NCI-H2171 (cell line): Measurements from ENCODE around the gene FABP7.

Experiments
- DNase-seq: peaks from one replicate; lab custom pipeline; 2025; lab: John Stamatoyannopoulos, UW

Gene FABP7

GRCh38 chr6:122758927-122759334 is 20.6 kb upstream of the FABP7 start:
- DNase-seq = no peak

- DNase-seq = no peak
Observed at GRCh38 chr6:122760330-122760729, 19.2 kb upstream of the FABP7 start.

GRCh38 chr6:122766256-122766655 is 13.3 kb upstream of the FABP7 start:
- no peak for DNase-seq

- peak; percentile 24 for DNase-seq
Observed at GRCh38 chr6:122770835-122771601, 8.5 kb upstream of the FABP7 start.

- DNase-seq = no peak
Observed at GRCh38 chr6:122772724-122773415, 6.6 kb upstream of the FABP7 start.

- DNase-seq = no peak
Observed at GRCh38 chr6:122775975-122776374, 3.5 kb upstream of the FABP7 start.

- no peak for DNase-seq
Observed at GRCh38 chr6:122778302-122778701, 1.2 kb upstream of the FABP7 start.

- DNase-seq = no peak
Observed at GRCh38 chr6:122778985-122779661, 393 bp upstream of the FABP7 start.

- no peak for DNase-seq
Observed at GRCh38 chr6:122780114-122780513, 598 bp downstream of the FABP7 start.

- no peak for DNase-seq
Observed at GRCh38 chr6:122781716-122782115, 2.2 kb downstream of the FABP7 start.

GRCh38 chr6:122783401-122783800 is 3.9 kb downstream of the FABP7 start:
- DNase-seq = no peak

- DNase-seq = no peak
Observed at GRCh38 chr6:122785891-122786290, 6.4 kb downstream of the FABP7 start.

- no peak for DNase-seq
Observed at GRCh38 chr6:122787721-122788120, 8.2 kb downstream of the FABP7 start.

- DNase-seq = no peak
Observed at GRCh38 chr6:122788208-122788607, 8.7 kb downstream of the FABP7 start.

- no peak for DNase-seq
Observed at GRCh38 chr6:122788663-122789181, 9.2 kb downstream of the FABP7 start.

- DNase-seq = peak; percentile 73
Observed at GRCh38 chr6:122789182-122790027, 9.9 kb downstream of the FABP7 start, which contains the start of gene SMPDL3A. Gene SMPDL3A (plus strand): TSS chr6:122789258. CDS start chr6:122789347, 89 bp downstream.

- no peak for DNase-seq
Observed at GRCh38 chr6:122790028-122790422, 10.5 kb downstream of the FABP7 start.

GRCh38 chr6:122790423-122791309 is 11.2 kb downstream of the FABP7 start:
- DNase-seq = no peak

- DNase-seq = no peak
Observed at GRCh38 chr6:122791310-122791679, 11.8 kb downstream of the FABP7 start.

GRCh38 chr6:122792766-122793165 is 13.2 kb downstream of the FABP7 start:
- DNase-seq = no peak

GRCh38 chr6:122797537-122797936 is 18.0 kb downstream of the FABP7 start:
- no peak for DNase-seq
